CD4-positive, alpha-beta T cell treated with Interleukin-10 for 1 hour (primary cell): ENCODE data around the gene IL19.

ENCODE experiments used
- DNase-seq: peaks from one replicate; pipeline ENCODE4 v3.0.0-alpha.2; 2020

IL19 gene

GRCh38 chr1:206801467-206801866 lies 30.9 kb downstream of the IL19 start:
- DNase-seq, result no peak

- DNase-seq, result no peak
Observed at GRCh38 chr1:206802401-206802800, 31.8 kb downstream of the IL19 start.

- DNase-seq, result peak; percentile 89
Observed at GRCh38 chr1:206803221-206803730, 32.7 kb downstream of the IL19 start.

- DNase-seq, result no peak
Observed at GRCh38 chr1:206804156-206804737, 33.7 kb downstream of the IL19 start.

GRCh38 chr1:206805357-206805756 lies 34.8 kb downstream of the IL19 start:
- DNase-seq, result no peak

DNA sequence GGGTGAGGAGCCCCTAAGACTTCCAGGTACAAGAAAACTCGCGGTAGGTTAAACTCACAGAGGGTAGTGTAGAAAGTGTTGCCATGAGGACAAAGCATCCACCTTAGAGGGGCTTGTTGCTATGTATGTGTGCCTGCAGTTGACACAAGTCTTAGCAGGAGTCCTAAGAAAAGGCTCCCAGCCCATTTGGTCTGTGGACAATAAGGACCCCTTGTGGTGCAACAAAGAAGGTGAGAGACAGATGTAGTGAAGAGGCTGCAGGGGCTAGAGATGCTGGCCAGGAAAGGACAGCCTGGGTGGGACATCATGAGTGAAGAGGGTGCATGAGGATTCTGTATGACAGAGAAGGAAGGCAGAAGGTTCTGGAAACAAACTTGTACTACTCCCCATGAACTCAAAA lies 38.0 kb downstream of the IL19 start:
- peak; percentile 74 for DNase-seq

DNA sequence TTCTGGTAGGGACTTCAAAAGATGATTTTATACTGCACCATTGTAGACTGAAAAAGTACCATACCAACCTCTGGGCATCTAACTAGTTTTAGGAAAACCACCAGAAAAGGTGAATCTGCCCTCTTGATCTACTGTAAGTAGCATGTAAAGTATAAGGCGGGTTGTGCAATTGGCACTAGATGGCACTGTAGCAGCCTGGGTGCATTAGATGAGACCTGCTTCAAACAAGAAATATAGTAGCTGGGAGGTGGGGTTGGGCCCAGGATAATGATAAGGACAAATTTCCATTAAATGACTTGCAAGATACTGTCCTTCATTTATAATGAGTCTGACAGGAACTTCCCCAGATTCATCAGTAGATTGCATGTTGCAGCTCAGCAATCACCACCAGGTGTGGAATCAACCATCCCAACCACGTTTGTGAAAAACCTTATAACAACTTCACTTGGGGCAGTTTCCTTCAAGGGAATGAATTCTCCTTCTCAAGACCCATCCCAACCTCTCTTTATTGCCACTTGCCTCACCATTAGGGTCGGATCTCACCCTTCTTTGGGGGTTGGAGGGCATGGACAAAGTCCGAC lies 39.0 kb downstream of the IL19 start:
- peak; percentile 60 for DNase-seq

GRCh38 chr1:206812471-206812870 lies 41.9 kb downstream of the IL19 start:
- DNase-seq, result no peak

GRCh38 chr1:206814716-206815341 lies 44.3 kb downstream of the IL19 start:
- DNase-seq, result no peak

DNA sequence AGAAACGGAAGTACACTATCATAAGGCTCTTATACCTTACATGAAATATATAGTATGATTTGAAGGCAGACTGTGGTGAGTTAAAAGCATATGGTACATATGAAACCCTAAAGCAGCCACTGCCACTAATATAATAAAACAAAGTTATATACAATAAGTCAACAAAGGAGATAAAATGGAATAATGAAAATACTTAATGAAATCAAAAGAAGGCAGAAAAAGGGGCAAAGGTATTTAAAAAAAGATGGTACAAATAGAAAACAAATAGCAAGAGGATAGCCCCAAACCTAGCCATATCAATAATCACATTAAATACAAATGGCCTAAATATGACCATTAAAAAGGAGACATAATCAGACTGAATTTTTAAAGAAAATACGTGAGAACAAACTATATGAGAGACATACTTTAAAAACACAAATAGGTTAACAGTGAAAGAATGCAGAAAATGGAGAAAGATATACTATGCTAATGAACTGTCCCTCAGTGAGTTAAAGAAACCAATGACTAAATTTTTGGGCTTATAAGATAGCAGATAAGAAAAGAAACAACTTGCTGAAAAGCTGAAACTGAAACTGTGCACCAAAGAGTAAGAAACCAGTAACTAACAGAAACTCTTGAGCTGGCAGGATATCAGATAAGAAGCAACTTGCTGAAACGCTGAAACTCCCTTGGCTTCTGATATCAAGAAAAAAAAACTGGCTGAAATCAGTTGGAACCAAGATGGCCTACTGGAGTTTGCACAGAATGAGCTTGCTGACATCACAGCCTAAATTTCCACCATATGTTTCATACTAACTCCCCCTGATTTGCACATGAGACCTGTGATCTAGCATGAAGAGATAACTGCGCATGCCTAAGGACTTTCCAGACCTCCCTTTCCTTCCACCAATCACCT lies 46.1 kb downstream of the IL19 start:
- peak; percentile 65 for DNase-seq

DNA sequence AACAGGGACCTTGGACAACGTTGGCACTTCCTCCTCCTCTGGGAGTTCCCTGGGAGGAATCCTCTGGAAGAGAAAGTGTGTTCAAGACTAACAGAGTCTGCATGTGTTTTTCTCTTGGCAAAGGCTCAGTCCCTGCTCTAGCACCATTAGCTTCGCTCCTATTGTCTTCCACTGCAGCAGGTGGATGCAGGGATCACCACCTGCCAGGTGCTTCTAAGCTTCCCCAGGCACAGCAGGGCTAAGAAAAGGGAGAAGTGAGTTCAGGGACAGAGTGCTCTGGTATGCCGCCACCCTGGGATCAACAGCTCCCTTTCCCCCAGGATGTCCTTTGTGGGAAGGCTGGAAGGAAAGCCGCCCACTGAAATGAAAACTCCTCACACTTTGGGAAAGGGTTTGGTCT lies 50.9 kb downstream of the IL19 start:
- no peak for DNase-seq

DNA sequence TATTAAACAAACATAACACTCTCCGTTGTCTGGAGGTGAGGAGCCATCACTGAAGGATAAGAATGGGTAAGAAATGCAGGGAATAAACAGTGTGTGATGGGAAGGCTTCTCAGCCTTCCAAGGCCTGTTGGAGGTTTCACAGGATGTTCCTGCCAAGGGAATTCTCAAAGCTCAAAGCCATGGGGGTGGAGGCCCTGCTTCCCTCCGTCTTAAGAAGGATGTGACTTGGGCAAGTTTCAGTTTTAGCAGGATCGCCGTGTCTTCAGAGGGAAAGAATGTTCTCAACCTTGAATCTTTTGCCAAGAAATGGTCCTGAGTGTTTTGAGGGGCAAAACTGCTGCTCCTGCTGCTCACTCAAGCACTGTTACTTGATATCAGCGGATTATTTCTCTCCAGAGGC lies 53.2 kb downstream of the IL19 start:
- no peak for DNase-seq

GRCh38 chr1:206824331-206824730 lies 53.8 kb downstream of the IL19 start:
- DNase-seq, result no peak

- DNase-seq, result no peak
Observed at GRCh38 chr1:206826394-206826793, 55.8 kb downstream of the IL19 start.

DNA sequence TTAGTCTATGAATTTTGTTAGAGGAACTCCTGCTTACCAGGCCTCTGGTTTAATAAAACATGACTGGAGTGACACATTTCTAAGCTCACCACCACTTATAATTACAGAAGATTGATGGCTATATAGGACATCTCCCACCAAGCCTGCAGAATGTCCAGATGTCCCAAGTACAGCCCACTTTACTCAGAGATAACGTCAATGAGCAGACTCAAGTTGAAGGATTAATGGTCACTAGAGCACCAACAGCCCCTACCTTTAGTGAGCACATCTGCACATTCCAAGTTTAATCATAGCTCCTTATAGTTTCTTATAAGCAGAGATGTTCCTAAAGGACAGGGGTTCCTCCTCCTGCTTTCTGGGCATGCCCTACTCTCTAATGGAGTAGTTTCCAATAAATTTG lies 57.5 kb downstream of the IL19 start:
- no peak for DNase-seq

GRCh38 chr1:206828765-206829164 lies 58.2 kb downstream of the IL19 start:
- DNase-seq, result no peak

DNA sequence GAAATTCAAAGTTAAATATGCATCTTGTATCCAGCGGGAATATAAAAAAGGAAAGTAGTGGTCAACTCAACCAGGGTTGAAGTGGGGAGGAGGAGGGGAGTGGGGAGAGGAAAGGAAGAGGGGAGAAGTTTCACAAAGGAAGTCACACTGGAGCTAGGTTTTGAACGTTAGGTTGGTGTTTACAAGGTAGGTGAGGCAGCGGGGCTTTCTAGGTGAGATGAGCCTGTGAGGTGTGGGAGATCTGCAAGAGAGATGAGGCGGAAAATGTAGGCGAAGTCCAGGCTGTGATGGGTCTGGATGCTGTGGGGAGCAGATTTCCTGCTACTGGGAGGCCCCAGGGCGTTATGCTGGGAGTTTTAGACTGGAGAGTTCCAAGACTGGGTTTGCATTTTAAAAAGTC lies 58.7 kb downstream of the IL19 start:
- peak; percentile 19 for DNase-seq

- no peak for DNase-seq
Observed at GRCh38 chr1:206829875-206830274, 59.3 kb downstream of the IL19 start.

DNA sequence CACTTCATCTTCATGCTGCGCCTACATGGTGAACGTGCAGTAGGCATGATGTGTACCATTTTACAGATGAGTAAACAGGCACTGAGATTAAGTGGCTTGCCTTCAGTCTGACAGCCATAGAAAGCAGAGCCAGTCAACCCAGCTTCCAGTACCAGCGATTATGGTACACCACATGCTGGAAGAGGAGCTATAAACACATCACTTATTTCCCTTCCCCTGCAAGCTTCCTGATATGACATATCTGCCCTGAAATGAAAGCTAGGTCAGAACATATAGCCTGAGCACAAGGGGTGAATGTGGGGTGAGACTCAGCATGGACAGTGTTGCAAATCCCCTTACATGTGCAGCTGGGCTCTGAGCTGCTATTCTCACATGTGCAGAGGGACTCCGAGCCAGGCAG lies 61.1 kb downstream of the IL19 start:
- DNase-seq, result no peak

DNA sequence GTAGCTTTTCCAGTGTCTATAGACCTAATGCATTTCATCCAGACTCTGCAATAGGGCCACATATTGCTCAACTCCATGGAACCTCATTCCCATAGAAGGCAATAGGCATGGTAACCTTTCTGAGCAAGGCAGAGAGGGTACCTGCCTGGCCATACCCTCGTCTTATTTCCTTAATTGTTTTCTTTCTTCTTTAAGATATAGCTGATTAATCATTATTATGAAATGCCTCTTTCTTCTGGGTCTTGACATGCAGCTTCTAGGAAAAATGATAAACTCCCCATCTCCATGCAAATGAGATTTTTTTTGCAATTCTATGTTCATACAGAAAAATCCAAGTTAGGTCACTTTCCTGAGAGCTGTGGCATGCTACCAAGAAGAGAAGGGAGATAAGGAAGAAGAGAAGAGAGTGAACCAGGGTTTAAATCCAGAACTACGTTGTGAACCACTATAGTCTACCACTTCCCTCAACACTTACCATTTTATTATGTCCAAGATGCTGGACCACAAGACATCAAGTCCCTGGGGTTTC lies 61.8 kb downstream of the IL19 start:
- DNase-seq, result no peak

- no peak for DNase-seq
Observed at GRCh38 chr1:206833106-206833680, 62.6 kb downstream of the IL19 start.

DNA sequence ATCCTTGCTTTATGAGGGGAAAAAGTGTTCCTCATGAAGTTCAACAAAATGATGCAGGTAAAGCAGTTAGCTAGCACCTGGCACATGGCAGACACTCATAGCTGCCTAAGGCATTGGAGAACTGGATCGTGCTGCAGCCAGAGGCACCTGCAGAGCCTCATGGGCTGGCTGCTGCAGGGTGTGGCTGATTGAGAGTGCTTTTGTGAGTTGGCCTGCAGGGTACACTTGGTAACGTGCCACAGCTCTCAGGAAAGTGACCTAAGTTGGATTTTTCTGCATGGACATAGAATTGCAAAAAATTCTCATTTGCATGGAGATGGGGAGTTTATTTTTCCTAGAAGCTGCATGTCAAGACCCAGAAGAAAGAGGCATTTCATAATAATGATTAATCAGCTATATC lies 63.2 kb downstream of the IL19 start:
- no peak for DNase-seq

GRCh38 chr1:206834217-206834616 lies 63.6 kb downstream of the IL19 start:
- DNase-seq, result no peak
